ENCODE measurements around the gene AOC2.

DNA sequence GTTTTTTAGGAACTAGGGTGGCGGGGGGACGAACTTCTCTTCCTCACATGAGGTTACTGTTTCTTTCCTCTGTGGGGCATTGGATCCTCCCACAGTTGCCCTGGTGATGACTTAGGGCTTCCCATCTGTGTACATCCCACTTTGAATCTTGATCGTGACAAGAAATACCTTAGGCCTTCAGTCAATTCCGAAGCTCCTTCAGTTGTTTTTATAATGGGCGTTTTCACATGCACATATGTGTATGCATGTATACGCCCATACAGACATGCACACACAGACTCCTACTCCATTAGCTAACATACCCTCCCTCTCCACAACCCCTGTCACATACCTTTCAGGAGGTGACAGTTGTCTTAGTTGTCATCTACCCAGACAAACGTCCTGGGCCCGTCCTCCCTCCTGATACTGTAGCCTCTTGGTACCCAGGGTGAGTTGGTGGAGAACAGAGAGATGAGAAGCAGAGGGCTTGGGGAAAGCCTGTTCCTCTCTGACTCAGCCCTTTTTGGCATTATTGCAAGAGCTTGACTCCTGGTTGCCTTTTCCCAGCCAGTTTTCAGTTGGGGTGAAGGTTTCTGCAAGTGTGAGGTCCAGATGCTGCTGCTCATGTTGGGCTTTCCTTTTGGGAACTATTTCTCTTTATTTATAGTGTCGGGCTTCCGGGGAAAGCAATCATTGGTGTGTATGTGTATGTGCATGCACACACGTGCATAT, 2.2 kb upstream of the AOC2 start:
- no peak for TF ChIP-seq EZH2 (IDR thresholded peaks at IDR 0.05; ENCODE audit: borderline replicate concordance, low read length)
- TF ChIP-seq, protein P1, sequence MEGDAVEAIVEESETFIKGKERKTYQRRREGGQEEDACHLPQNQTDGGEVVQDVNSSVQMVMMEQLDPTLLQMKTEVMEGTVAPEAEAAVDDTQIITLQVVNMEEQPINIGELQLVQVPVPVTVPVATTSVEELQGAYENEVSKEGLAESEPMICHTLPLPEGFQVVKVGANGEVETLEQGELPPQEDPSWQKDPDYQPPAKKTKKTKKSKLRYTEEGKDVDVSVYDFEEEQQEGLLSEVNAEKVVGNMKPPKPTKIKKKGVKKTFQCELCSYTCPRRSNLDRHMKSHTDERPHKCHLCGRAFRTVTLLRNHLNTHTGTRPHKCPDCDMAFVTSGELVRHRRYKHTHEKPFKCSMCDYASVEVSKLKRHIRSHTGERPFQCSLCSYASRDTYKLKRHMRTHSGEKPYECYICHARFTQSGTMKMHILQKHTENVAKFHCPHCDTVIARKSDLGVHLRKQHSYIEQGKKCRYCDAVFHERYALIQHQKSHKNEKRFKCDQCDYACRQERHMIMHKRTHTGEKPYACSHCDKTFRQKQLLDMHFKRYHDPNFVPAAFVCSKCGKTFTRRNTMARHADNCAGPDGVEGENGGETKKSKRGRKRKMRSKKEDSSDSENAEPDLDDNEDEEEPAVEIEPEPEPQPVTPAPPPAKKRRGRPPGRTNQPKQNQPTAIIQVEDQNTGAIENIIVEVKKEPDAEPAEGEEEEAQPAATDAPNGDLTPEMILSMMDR (IDR thresholded peaks at IDR 0.05; ENCODE audit: low read length): no peak

Data from OCI-LY1 (cell line).